Peyer's patch (tissue), 4 donors: ENCODE data around the gene DHX40.

Experiments
- CTCF ChIP-seq, 6 experiments: fragments of 450-650 bp in 4 of 6; fragments of 200-600 bp in 2 of 6; sonication (generic) in 1 of 6; IDR thresholded peaks; one replicate each; pipeline ENCODE4 v1.5.1; 2017 to 2019; ENCODE audit warnings: antibody characterized with exemption in 6 of 6, mild to moderate bottlenecking in 3 of 6, moderate library complexity in 1 of 6
- POLR2A ChIP-seq, 2 donors: fragments of 450-650 bp; IDR thresholded peaks; one replicate each; pipeline ENCODE4 v1.5.1; 2017; ENCODE audit warnings: antibody characterized with exemption in 2 of 2, mild to moderate bottlenecking in 2 of 2, moderate library complexity in 2 of 2

GRCh38 chr17:59525668-59526067, 39.7 kb upstream of the DHX40 start:
- no peak for TF ChIP-seq CTCF (IDR thresholded peaks at IDR 0.05)
- TF ChIP-seq POLR2A (IDR thresholded peaks at IDR 0.05) = no peak
